Hepatocyte (in vitro differentiated cells): ENCODE measurements around the gene SOX10. TPM values are rescaled to one million over a fixed set of nuclear protein-coding genes. Genes with fewer than 3 reads are reported as not detected.

Experiments used
- DNase-seq: peaks from one replicate; pipeline ENCODE4 v3.0.0-alpha.2; 2016; ENCODE audit warnings: low spot score
- H2AFZ ChIP-seq: fragments of 200-600 bp; sonication (generic); 2 replicates; pipeline ENCODE4 v1.6.0; 2016; ENCODE audit warnings: antibody characterized with exemption, mild to moderate bottlenecking
- H3K27ac ChIP-seq: fragments of 200-600 bp; sonication (generic); 2 replicates; pipeline ENCODE4 v1.5.1; 2016; ENCODE audit warnings: mild to moderate bottlenecking
- H3K27me3 ChIP-seq: fragments of 200-600 bp; sonication (generic); 2 replicates; pipeline ENCODE4 v1.6.1; 2016
- H3K36me3 ChIP-seq: fragments of 200-600 bp; sonication (generic); replicated peaks from 2 replicates; pipeline ENCODE4 v1.5.1; 2016; ENCODE audit warnings: low read depth; ENCODE audit not compliant: insufficient read depth
- H3K4me1 ChIP-seq: fragments of 200-600 bp; sonication (generic); 2 replicates; pipeline ENCODE4 v1.5.1; 2016; ENCODE audit warnings: mild to moderate bottlenecking, moderate library complexity; ENCODE audit not compliant: insufficient read depth
- H3K4me2 ChIP-seq: fragments of 200-600 bp; sonication (generic); 2 replicates; pipeline ENCODE4 v1.6.0; 2016
- H3K4me3 ChIP-seq: fragments of 200-600 bp; sonication (generic); 2 replicates; pipeline ENCODE4 v1.5.1; 2016; ENCODE audit warnings: mild to moderate bottlenecking
- H3K79me2 ChIP-seq: fragments of 200-600 bp; sonication (generic); 2 replicates; pipeline ENCODE4 v1.6.0; 2017; ENCODE audit warnings: mild to moderate bottlenecking
- H3K9me2 ChIP-seq: fragments of 200-600 bp; sonication (generic); replicated peaks from 2 replicates; pipeline ENCODE4 v1.6.0; 2017; ENCODE audit warnings: mild to moderate bottlenecking; ENCODE audit not compliant: insufficient read depth
- H3K9me3 ChIP-seq: fragments of 200-600 bp; sonication (generic); 2 replicates; pipeline ENCODE4 v1.5.1; 2016; ENCODE audit warnings: low read depth, mild to moderate bottlenecking
- H4K20me1 ChIP-seq: fragments of 200-600 bp; sonication (generic); 2 replicates; pipeline ENCODE4 v1.6.0; 2016; ENCODE audit warnings: mild to moderate bottlenecking; ENCODE audit not compliant: insufficient read depth, poor library complexity, severe bottlenecking
- CTCF ChIP-seq: fragments of 200-600 bp; sonication (generic); IDR thresholded peaks from 2 replicates; pipeline ENCODE4 v1.5.1; 2016; ENCODE audit warnings: antibody characterized with exemption, mild to moderate bottlenecking; ENCODE audit not compliant: poor library complexity
- EZH2 ChIP-seq: fragments of 200-600 bp; sonication (generic); IDR thresholded peaks from 2 replicates; pipeline ENCODE4 v1.6.1; 2016; ENCODE audit warnings: antibody characterized with exemption, mild to moderate bottlenecking, borderline replicate concordance
- EZH2phosphoT487 ChIP-seq: fragments of 200-600 bp; sonication (generic); IDR thresholded peaks from one replicate; pipeline ENCODE4 v1.6.1; 2018; ENCODE audit warnings: antibody characterized with exemption, mild to moderate bottlenecking, low read depth, moderate library complexity; ENCODE audit not compliant: unreplicated experiment, severe bottlenecking
- WGBS: methylation state at CpG from one replicate; pipeline ENCODE4 v1.1.6; 2016; ENCODE audit warnings: low lambda C conversion rate; ENCODE audit errors: missing lambda C conversion rate; 5-methylcytosine and 5-hydroxymethylcytosine counted together
- polyA plus RNA-seq: library from polyadenylated mRNA; unstranded; fragments of >200 nt; fragmentation: Nextera tagmentation; extraction: Ambion mirVana; gene quantifications from 2 replicates; pipeline ENCODE4 v1.2.1, GENCODE V29; 2016
- total RNA-seq: library from RNA; depleted of rRNA; stranded (reverse); fragments of >200 nt; gene quantifications from 2 replicates; pipeline ENCODE4 v1.2.3, GENCODE V29; 2014

The SOX10 gene
- total and polyA plus RNA-seq, 2 experiments from 2014 or later: not detected

- Histone ChIP-seq H3K4me2 (no peak overlapping the region), H3K79me2 (no peaks in the 10 kb centered on the region), H3K36me3 (no peaks in the 10 kb centered on the region), H3K27ac (no peak overlapping the region), H3K9me3 (no peaks in the 10 kb centered on the region), H3K4me3 (no peak overlapping the region), H2AFZ (no peak overlapping the region), H3K27me3 (no peaks in the 10 kb centered on the region), H3K9me2 (no peaks in the 10 kb centered on the region), H3K4me1 (no peaks in the 10 kb centered on the region), H4K20me1 (no peaks in the 10 kb centered on the region)
- 89% methylated on average over 13 of the region's 13 CpGs for WGBS
- DNase-seq: no peak
- TF ChIP-seq CTCF (no peak), EZH2phosphoT487 (no peak), EZH2 (no peak)
Observed at GRCh38 chr22:38007330-38007902, 23.1 kb upstream of the SOX10 start.

GRCh38 chr22:38006906-38007305, 22.6 kb upstream of the SOX10 start:
- Histone ChIP-seq H3K4me2 (no peak overlapping the region), H3K27me3 (no peaks in the 10 kb centered on the region), H3K79me2 (no peaks in the 10 kb centered on the region), H3K36me3 (no peaks in the 10 kb centered on the region), H3K4me3 (no peak overlapping the region), H3K27ac (no peak overlapping the region), H3K4me1 (no peaks in the 10 kb centered on the region), H3K9me3 (no peaks in the 10 kb centered on the region), H2AFZ (no peak overlapping the region), H4K20me1 (no peaks in the 10 kb centered on the region), H3K9me2 (no peaks in the 10 kb centered on the region)
- TF ChIP-seq EZH2: no peak
- no peak for TF ChIP-seq EZH2phosphoT487
- TF ChIP-seq CTCF: no peak
- WGBS: 96% methylated on average over 3 of the region's 3 CpGs
- DNase-seq: no peak

DNA sequence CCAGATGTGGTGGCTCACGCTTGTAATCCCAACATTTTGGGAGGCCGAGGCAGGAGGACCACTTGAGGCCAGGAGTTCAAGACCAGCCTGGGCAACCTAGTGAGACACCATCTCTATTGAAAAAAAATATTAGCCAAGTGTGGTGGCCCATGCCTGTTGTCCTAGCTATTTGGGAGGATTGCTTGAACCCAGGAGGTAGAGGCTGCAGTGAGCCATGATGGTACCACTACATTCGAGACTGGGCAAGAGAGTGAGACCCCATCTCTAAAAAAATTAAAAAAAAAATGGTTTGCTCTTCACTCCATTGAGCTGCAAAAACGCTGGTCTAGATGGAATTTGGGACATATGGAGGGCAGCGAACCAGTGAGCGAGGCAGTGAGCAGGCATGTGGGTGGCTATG, 21.6 kb upstream of the SOX10 start:
- Histone ChIP-seq H3K9me2 (no peaks in the 10 kb centered on the region), H3K4me1 (no peaks in the 10 kb centered on the region), H3K36me3 (no peaks in the 10 kb centered on the region), H3K79me2 (no peaks in the 10 kb centered on the region), H3K27me3 (no peaks in the 10 kb centered on the region), H3K4me3 (no peak overlapping the region), H4K20me1 (no peaks in the 10 kb centered on the region), H3K27ac (no peak overlapping the region), H2AFZ (no peak overlapping the region), H3K9me3 (no peaks in the 10 kb centered on the region), H3K4me2 (no peak overlapping the region)
- no peak for TF ChIP-seq EZH2phosphoT487
- no peak for TF ChIP-seq CTCF
- TF ChIP-seq EZH2: no peak
- 91% methylated on average over 6 of the region's 6 CpGs for WGBS
- no peak for DNase-seq
